WTC11 (cell line): ENCODE measurements around the gene TUBGCP3.

Experiments
- GTF2I ChIP-seq: fragments of 250-450 bp; sonication (Bioruptor Pico); conservative IDR thresholded peaks from 2 replicates; pipeline ENCODE4 v1.4.0; 2021; ENCODE audit warnings: mild to moderate bottlenecking
- SOX15 ChIP-seq: fragments of 250-450 bp; sonication (Bioruptor Pico); IDR thresholded peaks from 2 replicates; pipeline ENCODE4 v1.9.0; 2021; ENCODE audit warnings: mild to moderate bottlenecking
- SP1 ChIP-seq: sonication (generic); formaldehyde crosslinking; conservative IDR thresholded peaks from 2 replicates; pipeline ENCODE4 v1.8.1; 2022; ENCODE audit warnings: missing genetic modification reagents
- TF ChIP-seq, protein P1 (sequence below): sonication (generic); formaldehyde crosslinking; IDR thresholded peaks from 2 replicates; pipeline ENCODE4 v1.8.1; 2023; ENCODE audit warnings: mild to moderate bottlenecking, missing genetic modification reagents, moderate library complexity
- TF ChIP-seq, protein P2 (sequence below): fragments of 200-600 bp; IDR thresholded peaks from 2 replicates; pipeline ENCODE4 v1.8.0; 2022; ENCODE audit warnings: antibody characterized with exemption

DNA sequence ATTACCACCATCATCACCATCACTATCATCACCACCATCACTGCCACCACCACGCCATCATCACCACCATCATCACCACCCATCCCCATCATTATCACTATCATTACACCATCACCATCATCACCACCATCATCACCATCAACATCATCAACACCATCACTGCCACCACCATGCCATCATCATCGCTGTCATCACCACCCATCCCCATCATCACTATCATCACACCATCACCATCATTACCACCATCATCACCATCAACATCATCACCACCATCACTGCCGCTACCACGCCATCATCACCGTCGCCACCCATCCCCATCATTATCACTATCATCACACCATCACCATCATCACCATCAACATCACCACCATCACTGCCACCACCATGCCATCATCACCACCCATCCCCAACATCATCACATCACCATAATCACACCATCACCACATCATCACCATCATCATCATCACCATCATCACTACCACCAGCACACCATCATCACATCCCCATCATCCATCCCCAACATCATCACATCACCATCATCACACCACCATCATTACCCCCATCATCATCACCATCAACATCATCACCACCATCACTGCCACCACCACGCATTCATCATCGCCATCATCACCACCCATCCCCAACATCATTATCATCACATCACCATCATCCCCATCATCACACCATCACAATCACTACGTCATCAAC is 61.7 kb downstream of the TUBGCP3 start:
- TF ChIP-seq GTF2I (CRISPR knock-in tag) (no peak), SOX15 (CRISPR knock-in tag) (no peak), SP1 (CRISPR knock-in tag) (no peak)
- TF ChIP-seq, protein P1, sequence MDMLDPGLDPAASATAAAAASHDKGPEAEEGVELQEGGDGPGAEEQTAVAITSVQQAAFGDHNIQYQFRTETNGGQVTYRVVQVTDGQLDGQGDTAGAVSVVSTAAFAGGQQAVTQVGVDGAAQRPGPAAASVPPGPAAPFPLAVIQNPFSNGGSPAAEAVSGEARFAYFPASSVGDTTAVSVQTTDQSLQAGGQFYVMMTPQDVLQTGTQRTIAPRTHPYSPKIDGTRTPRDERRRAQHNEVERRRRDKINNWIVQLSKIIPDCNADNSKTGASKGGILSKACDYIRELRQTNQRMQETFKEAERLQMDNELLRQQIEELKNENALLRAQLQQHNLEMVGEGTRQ = no peak
- TF ChIP-seq, protein P2, sequence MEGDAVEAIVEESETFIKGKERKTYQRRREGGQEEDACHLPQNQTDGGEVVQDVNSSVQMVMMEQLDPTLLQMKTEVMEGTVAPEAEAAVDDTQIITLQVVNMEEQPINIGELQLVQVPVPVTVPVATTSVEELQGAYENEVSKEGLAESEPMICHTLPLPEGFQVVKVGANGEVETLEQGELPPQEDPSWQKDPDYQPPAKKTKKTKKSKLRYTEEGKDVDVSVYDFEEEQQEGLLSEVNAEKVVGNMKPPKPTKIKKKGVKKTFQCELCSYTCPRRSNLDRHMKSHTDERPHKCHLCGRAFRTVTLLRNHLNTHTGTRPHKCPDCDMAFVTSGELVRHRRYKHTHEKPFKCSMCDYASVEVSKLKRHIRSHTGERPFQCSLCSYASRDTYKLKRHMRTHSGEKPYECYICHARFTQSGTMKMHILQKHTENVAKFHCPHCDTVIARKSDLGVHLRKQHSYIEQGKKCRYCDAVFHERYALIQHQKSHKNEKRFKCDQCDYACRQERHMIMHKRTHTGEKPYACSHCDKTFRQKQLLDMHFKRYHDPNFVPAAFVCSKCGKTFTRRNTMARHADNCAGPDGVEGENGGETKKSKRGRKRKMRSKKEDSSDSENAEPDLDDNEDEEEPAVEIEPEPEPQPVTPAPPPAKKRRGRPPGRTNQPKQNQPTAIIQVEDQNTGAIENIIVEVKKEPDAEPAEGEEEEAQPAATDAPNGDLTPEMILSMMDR = no peak
